Neural progenitor cell (in vitro differentiated cells): Measurements from ENCODE around the gene KRT7. TPM values are rescaled to one million over a fixed set of nuclear protein-coding genes. Genes with fewer than 3 reads are reported as not detected.

Experiments used
- DNase-seq: peaks from one replicate; pipeline ENCODE4 v3.0.0-alpha.2; 2016; ENCODE audit warnings: low spot score
- H2AFZ ChIP-seq: fragments of 200-600 bp; sonication (generic); replicated peaks from 2 replicates; pipeline ENCODE4 v1.6.1; 2016; ENCODE audit warnings: antibody characterized with exemption
- H3F3A ChIP-seq: fragments of 200-600 bp; sonication (generic); 2 replicates; pipeline ENCODE4 v1.6.1; 2016; ENCODE audit warnings: antibody characterized with exemption, low read depth
- H3K27ac ChIP-seq: fragments of 200-600 bp; sonication (generic); 2 replicates; pipeline ENCODE4 v1.5.1; 2016; ENCODE audit warnings: mild to moderate bottlenecking
- H3K27me3 ChIP-seq: fragments of 200-600 bp; sonication (generic); 2 replicates; pipeline ENCODE4 v1.6.1; 2016; ENCODE audit warnings: mild to moderate bottlenecking, moderate library complexity
- H3K36me3 ChIP-seq: fragments of 200-600 bp; sonication (generic); 2 replicates; pipeline ENCODE4 v1.5.1; 2016
- H3K4me1 ChIP-seq: fragments of 200-600 bp; sonication (generic); 2 replicates; pipeline ENCODE4 v1.6.1; 2016; ENCODE audit warnings: mixed run types
- H3K4me2 ChIP-seq: fragments of 200-600 bp; sonication (generic); 2 replicates; pipeline ENCODE4 v1.6.1; 2016
- H3K4me3 ChIP-seq: fragments of 200-600 bp; sonication (generic); 2 replicates; pipeline ENCODE4 v1.5.1; 2016
- H3K79me2 ChIP-seq: fragments of 200-600 bp; sonication (generic); 2 replicates; pipeline ENCODE4 v1.6.1; 2016; ENCODE audit warnings: low read depth
- H3K9ac ChIP-seq: fragments of 200-600 bp; sonication (generic); 2 replicates; pipeline ENCODE4 v1.6.1; 2016
- H3K9me3 ChIP-seq: fragments of 200-600 bp; sonication (generic); 2 replicates; pipeline ENCODE4 v1.5.1; 2016; ENCODE audit warnings: low read depth
- H4K20me1 ChIP-seq: fragments of 200-600 bp; sonication (generic); 2 replicates; pipeline ENCODE4 v1.6.1; 2016; ENCODE audit warnings: low read depth
- H3K27ac Mint-ChIP-seq: 3 replicates; pipeline ENCODE4 v1.8.0; 2021; ENCODE audit warnings: mixed read lengths
- H3K27me3 Mint-ChIP-seq: 2 replicates; pipeline ENCODE4 v1.8.0; 2022; ENCODE audit warnings: low read depth, mild to moderate bottlenecking, inconsistent platforms, moderate library complexity, mixed read lengths; ENCODE audit not compliant: insufficient read depth
- H3K36me3 Mint-ChIP-seq: 3 replicates; pipeline ENCODE4 v1.8.0; 2021; ENCODE audit warnings: mixed read lengths
- H3K4me1 Mint-ChIP-seq: 3 replicates; pipeline ENCODE4 v1.8.0; 2021; ENCODE audit warnings: mixed read lengths
- H3K4me3 Mint-ChIP-seq: 3 replicates; pipeline ENCODE4 v1.8.0; 2021; ENCODE audit warnings: mild to moderate bottlenecking, moderate library complexity, mixed read lengths
- H3K9me3 Mint-ChIP-seq: 3 replicates; pipeline ENCODE4 v1.8.0; 2020; ENCODE audit warnings: mixed read lengths
- EZH2 ChIP-seq: fragments of 200-600 bp; sonication (generic); IDR thresholded peaks from 2 replicates; pipeline ENCODE4 v1.6.1; 2017; ENCODE audit warnings: antibody characterized with exemption, mild to moderate bottlenecking, moderate library complexity
- EZH2phosphoT487 ChIP-seq: fragments of 200-600 bp; sonication (generic); IDR thresholded peaks from 2 replicates; pipeline ENCODE4 v1.6.1; 2017; ENCODE audit warnings: antibody characterized with exemption
- total RNA-seq: library from RNA; depleted of rRNA; stranded (reverse); fragments of >200 nt; gene quantifications from 2 replicates; pipeline ENCODE4 v1.2.3, GENCODE V29; 2015; ENCODE audit warnings: low replicate concordance
- TF ChIP-seq, protein P1 (sequence below): fragments of 200-600 bp; sonication (generic); IDR thresholded peaks from 2 replicates; pipeline ENCODE4 v1.5.1; 2017; ENCODE audit warnings: antibody characterized with exemption, mild to moderate bottlenecking

KRT7 gene
- total RNA-seq, 1 donor from 2014 or later = not detected

GRCh38 chr12:52235001-52235764, 2.1 kb downstream of the KRT7 start:
- H3K27ac ChIP-seq = no peak overlapping the region
- H3K9me3 Mint-ChIP-seq = no peaks in the 10 kb centered on the region
- H3K4me1 ChIP-seq = peaks cover 12% of the 10 kb centered on the region
- peaks cover 31% of the 10 kb centered on the region for H3K27me3 Mint-ChIP-seq
- peaks cover 47% of the 10 kb centered on the region for H3K4me1 Mint-ChIP-seq
- no peak overlapping the region for H3K4me2 ChIP-seq
- H3K36me3 ChIP-seq = no peaks in the 10 kb centered on the region
- no peaks in the 10 kb centered on the region for H3K9me3 ChIP-seq
- peak overlapping the region; percentile 9 for H3K4me3 Mint-ChIP-seq
- H3K79me2 ChIP-seq = no peaks in the 10 kb centered on the region
- TF ChIP-seq EZH2phosphoT487 (no peak), EZH2 (no peak)
- TF ChIP-seq, protein P1, sequence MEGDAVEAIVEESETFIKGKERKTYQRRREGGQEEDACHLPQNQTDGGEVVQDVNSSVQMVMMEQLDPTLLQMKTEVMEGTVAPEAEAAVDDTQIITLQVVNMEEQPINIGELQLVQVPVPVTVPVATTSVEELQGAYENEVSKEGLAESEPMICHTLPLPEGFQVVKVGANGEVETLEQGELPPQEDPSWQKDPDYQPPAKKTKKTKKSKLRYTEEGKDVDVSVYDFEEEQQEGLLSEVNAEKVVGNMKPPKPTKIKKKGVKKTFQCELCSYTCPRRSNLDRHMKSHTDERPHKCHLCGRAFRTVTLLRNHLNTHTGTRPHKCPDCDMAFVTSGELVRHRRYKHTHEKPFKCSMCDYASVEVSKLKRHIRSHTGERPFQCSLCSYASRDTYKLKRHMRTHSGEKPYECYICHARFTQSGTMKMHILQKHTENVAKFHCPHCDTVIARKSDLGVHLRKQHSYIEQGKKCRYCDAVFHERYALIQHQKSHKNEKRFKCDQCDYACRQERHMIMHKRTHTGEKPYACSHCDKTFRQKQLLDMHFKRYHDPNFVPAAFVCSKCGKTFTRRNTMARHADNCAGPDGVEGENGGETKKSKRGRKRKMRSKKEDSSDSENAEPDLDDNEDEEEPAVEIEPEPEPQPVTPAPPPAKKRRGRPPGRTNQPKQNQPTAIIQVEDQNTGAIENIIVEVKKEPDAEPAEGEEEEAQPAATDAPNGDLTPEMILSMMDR = no peak
- DNase-seq = no peak
- H2AFZ ChIP-seq = no peak overlapping the region
- no peak overlapping the region for H3K4me3 ChIP-seq
- peaks cover 55% of the 10 kb centered on the region for H3K27me3 ChIP-seq
- no peak overlapping the region for H3K27ac Mint-ChIP-seq
- H3K9ac ChIP-seq = no peak overlapping the region
- no peaks in the 10 kb centered on the region for H3K36me3 Mint-ChIP-seq
- no peaks in the 10 kb centered on the region for H4K20me1 ChIP-seq
- peaks cover 6% of the 10 kb centered on the region for H3F3A ChIP-seq

DNA sequence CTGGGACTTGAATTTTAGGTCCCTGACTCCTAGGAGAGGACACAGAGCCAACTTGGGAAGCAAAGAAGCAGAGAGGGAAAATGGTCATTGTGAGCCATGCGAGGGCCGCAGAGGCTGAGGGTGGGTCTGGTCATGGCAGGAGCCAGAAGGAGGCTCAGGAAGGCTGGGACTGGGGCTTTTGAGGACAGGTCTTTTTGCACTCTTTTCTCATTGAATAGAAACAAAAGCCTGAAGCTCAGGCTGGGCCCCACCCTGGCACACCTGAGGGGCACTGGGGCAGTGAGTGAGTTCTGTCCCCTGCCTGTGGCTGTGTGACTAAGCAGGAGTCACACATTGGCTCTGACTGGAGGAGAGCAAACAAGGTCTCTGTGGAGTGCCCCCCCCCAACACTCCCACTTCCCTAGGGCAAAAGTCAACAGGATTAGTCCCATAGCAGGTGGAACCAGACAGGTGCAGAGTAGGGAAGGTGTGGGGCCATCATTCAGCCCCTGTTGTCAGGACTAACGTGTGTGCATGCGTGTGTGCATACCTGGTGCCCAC, 2.8 kb downstream of the KRT7 start:
- DNase-seq = no peak
- H3K9me3 Mint-ChIP-seq = no peaks in the 10 kb centered on the region
- no peak for TF ChIP-seq EZH2
- TF ChIP-seq, protein P1 = no peak
- TF ChIP-seq EZH2phosphoT487 = no peak
- Histone ChIP-seq H3K4me3 (no peak overlapping the region), H3K27me3 (peaks cover 48% of the 10 kb centered on the region), H2AFZ (no peak overlapping the region), H3K79me2 (no peaks in the 10 kb centered on the region), H3K9me3 (no peaks in the 10 kb centered on the region), H3K4me2 (no peak overlapping the region), H3K36me3 (no peaks in the 10 kb centered on the region), H3K27ac (no peak overlapping the region), H4K20me1 (no peaks in the 10 kb centered on the region), H3K4me1 (peaks cover 12% of the 10 kb centered on the region), H3K9ac (no peak overlapping the region), H3F3A (peaks cover 6% of the 10 kb centered on the region)
- peaks cover 28% of the 10 kb centered on the region for H3K27me3 Mint-ChIP-seq
- H3K4me1 Mint-ChIP-seq = peaks cover 47% of the 10 kb centered on the region
- no peak overlapping the region for H3K27ac Mint-ChIP-seq
- H3K36me3 Mint-ChIP-seq = no peaks in the 10 kb centered on the region
- H3K4me3 Mint-ChIP-seq = peak overlapping the region; percentile 9

GRCh38 chr12:52236386-52237050, 3.5 kb downstream of the KRT7 start:
- peaks cover 31% of the 10 kb centered on the region for H3K27me3 Mint-ChIP-seq
- Histone ChIP-seq H3F3A (peaks cover 6% of the 10 kb centered on the region), H3K9me3 (no peaks in the 10 kb centered on the region), H3K79me2 (no peaks in the 10 kb centered on the region), H3K27me3 (peaks cover 42% of the 10 kb centered on the region), H3K9ac (no peak overlapping the region), H2AFZ (no peak overlapping the region), H3K4me2 (no peak overlapping the region), H3K27ac (no peak overlapping the region), H3K4me1 (peaks cover 12% of the 10 kb centered on the region), H3K36me3 (no peaks in the 10 kb centered on the region), H3K4me3 (no peak overlapping the region), H4K20me1 (no peaks in the 10 kb centered on the region)
- H3K27ac Mint-ChIP-seq = no peak overlapping the region
- H3K9me3 Mint-ChIP-seq = no peaks in the 10 kb centered on the region
- H3K4me1 Mint-ChIP-seq = peaks cover 47% of the 10 kb centered on the region
- TF ChIP-seq EZH2 = no peak
- no peak for TF ChIP-seq EZH2phosphoT487
- TF ChIP-seq, protein P1 = no peak
- H3K36me3 Mint-ChIP-seq = no peaks in the 10 kb centered on the region
- no peak for DNase-seq
- H3K4me3 Mint-ChIP-seq = no peak overlapping the region
